Muscle layer of duodenum (tissue), 2 donors: ENCODE measurements around the gene LRP1-AS.
A peak's percentile ranks its signal among the peaks of the same experiment; 100 is the strongest.

Source experiments
- H3K27ac ChIP-seq: one replicate; pipeline ENCODE4 v1.7.0; 2013; ENCODE audit warnings: mild to moderate bottlenecking, low read length
- H3K27me3 ChIP-seq: one replicate; pipeline ENCODE4 v1.7.0; 2013; ENCODE audit warnings: low read depth, mild to moderate bottlenecking, control low read depth, low read length
- H3K36me3 ChIP-seq, 2 donors: one replicate each; pipeline ENCODE4 v1.7.0; 2013; ENCODE audit warnings: low read length in 2 of 2, control low read depth in 1 of 2, mild to moderate bottlenecking in 1 of 2; ENCODE audit not compliant: insufficient read depth in 2 of 2, control insufficient read depth in 1 of 2
- H3K4me1 ChIP-seq, 2 donors: one replicate each; pipeline ENCODE4 v1.7.0; 2013; ENCODE audit warnings: low read length in 2 of 2, mild to moderate bottlenecking in 2 of 2, control low read depth in 1 of 2, moderate library complexity in 1 of 2; ENCODE audit not compliant: insufficient read depth in 2 of 2, control insufficient read depth in 1 of 2
- H3K4me3 ChIP-seq, 2 donors: one replicate each; pipeline ENCODE4 v1.7.0; 2013; ENCODE audit warnings: low read length in 2 of 2, low read depth in 1 of 2, mild to moderate bottlenecking in 1 of 2
- H3K9me3 ChIP-seq, 2 donors: one replicate each; pipeline ENCODE4 v1.7.0; 2013; ENCODE audit warnings: low read length in 2 of 2, control low read depth in 1 of 2, mild to moderate bottlenecking in 1 of 2; ENCODE audit not compliant: control insufficient read depth in 1 of 2
- donor health status: healthy.

LRP1-AS gene

DNA sequence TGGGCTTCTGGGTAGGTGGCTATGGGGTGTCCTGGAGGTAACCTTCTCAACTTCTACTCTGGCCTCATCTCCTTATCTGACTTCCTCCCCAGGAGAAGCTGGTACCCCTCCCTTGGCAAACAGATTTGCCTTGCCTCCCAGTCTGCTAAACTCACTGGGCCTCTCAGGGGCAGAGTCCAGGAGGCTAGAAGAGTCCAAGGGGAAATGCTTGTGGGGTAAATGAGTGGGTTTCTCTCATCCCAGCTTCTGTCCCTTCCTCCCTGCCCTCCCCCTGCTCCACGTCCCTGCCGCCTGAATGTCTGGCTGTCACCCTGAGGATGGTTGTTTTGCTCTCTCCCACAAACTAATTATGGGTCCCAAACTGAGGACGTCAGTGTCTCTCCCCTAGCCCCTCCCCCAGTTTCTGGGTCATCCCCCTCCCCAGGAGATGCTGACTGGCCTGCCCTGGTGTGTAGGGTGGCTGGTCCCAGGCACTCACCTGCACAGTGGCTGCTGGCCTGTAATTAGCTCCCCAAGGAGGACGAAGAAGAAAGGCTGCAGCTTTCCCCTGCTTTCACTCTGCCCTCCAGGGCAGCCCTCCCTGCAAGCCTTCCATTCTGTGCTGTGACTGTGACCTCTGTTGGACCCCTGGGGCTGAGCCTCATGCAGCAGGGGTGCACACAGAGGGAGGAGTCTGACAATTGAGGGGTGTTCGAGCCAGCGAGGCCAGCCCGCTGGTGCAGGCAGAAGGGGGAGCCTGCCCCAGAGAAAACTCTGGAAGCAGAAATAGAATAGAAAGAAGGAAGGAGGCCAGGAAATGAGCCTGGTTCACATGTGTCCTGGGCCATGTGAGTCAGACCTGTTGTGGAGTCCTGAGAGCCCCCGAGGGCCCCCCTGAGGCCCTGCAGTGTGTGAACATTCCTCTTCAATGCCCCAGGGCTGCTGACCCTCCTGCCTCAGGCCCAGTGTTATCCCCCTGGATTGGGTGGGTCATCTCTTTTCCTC is at the start of gene LRP1-AS:
LRP1-AS (minus strand) TSS at position 659 of the 984 bp plus-strand sequence.
- Histone ChIP-seq H3K9me3 (no peaks in the 10 kb centered on the region), H3K27me3 (no peaks in the 10 kb centered on the region), H3K4me1 (peaks cover 36 to 70% of the 10 kb centered on the region in 2 donors), H3K27ac (peak within 1 kb of the TSS; percentile 91), H3K4me3 (no peak within 1 kb of the TSS), H3K36me3 (peaks cover 33 to 58% of the 10 kb centered on the region in 2 donors)

DNA sequence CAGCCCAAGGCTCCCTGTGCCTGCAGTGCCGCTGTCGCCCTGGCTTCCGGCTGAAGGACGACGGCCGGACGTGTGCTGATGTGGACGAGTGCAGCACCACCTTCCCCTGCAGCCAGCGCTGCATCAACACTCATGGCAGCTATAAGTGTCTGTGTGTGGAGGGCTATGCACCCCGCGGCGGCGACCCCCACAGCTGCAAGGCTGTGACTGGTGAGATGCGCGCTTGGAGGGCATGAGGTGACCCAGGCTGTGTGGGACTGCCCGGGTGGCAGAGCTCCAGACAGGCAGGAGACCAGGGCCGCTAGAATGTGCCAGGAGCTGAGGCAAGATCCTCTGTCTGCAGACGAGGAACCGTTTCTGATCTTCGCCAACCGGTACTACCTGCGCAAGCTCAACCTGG is 49.5 kb upstream of the LRP1-AS start:
- Histone ChIP-seq H3K27me3 (no peaks in the 10 kb centered on the region), H3K27ac (no peak overlapping the region), H3K36me3 (peaks cover 76 to 99% of the 10 kb centered on the region in 2 donors), H3K9me3 (no peaks in the 10 kb centered on the region), H3K4me3 (no peak overlapping the region), H3K4me1 (peaks cover 0 to 4% of the 10 kb centered on the region in 2 donors)

DNA sequence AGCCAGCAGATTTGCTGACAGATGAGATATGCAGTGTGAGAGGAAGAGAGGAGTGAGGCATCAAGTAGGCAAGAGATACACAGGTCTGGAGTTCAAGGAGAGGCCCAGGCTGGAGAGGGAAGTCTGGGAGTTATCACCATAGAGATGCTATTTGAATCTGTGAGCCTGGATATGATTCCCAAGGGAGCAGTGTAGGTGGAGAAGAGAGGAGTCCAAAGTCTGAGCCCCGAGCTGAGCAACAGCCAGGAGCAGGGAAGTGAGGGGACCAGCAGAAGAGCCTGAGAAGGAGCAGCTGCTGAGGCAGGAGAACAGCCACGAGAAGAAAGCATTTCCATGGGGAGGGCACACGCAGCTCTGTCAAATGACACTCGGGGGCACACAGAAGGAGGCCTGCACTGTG is 49.0 kb upstream of the LRP1-AS start:
- peaks cover 78 to 99% of the 10 kb centered on the region in 2 donors for H3K36me3 ChIP-seq
- no peaks in the 10 kb centered on the region for H3K9me3 ChIP-seq
- peaks cover 0 to 4% of the 10 kb centered on the region in 2 donors for H3K4me1 ChIP-seq
- no peak overlapping the region for H3K4me3 ChIP-seq
- no peaks in the 10 kb centered on the region for H3K27me3 ChIP-seq
- H3K27ac ChIP-seq: no peak overlapping the region

- no peak overlapping the region for H3K27ac ChIP-seq
- peaks cover 76 to 99% of the 10 kb centered on the region in 2 donors for H3K36me3 ChIP-seq
- H3K4me1 ChIP-seq: peaks cover 0 to 4% of the 10 kb centered on the region in 2 donors
- no peak overlapping the region for H3K4me3 ChIP-seq
- no peaks in the 10 kb centered on the region for H3K9me3 ChIP-seq
- no peaks in the 10 kb centered on the region for H3K27me3 ChIP-seq
These were observed 48.4 kb upstream of the LRP1-AS start for GRCh38 chr12:57195611-57196371.

- Histone ChIP-seq H3K4me1 (peaks cover 0 to 9% of the 10 kb centered on the region in 2 donors), H3K4me3 (no peak overlapping the region), H3K9me3 (no peaks in the 10 kb centered on the region), H3K27ac (no peak overlapping the region), H3K36me3 (peaks cover 75 to 100% of the 10 kb centered on the region in 2 donors), H3K27me3 (no peaks in the 10 kb centered on the region)
These were observed 47.8 kb upstream of the LRP1-AS start for GRCh38 chr12:57195186-57195585.

GRCh38 chr12:57194253-57194652 is 46.8 kb upstream of the LRP1-AS start:
- Histone ChIP-seq H3K36me3 (peaks cover 76 to 97% of the 10 kb centered on the region in 2 donors), H3K4me3 (no peak overlapping the region), H3K9me3 (no peaks in the 10 kb centered on the region), H3K27me3 (no peaks in the 10 kb centered on the region), H3K4me1 (peaks cover 0 to 14% of the 10 kb centered on the region in 2 donors), H3K27ac (no peak overlapping the region)

DNA sequence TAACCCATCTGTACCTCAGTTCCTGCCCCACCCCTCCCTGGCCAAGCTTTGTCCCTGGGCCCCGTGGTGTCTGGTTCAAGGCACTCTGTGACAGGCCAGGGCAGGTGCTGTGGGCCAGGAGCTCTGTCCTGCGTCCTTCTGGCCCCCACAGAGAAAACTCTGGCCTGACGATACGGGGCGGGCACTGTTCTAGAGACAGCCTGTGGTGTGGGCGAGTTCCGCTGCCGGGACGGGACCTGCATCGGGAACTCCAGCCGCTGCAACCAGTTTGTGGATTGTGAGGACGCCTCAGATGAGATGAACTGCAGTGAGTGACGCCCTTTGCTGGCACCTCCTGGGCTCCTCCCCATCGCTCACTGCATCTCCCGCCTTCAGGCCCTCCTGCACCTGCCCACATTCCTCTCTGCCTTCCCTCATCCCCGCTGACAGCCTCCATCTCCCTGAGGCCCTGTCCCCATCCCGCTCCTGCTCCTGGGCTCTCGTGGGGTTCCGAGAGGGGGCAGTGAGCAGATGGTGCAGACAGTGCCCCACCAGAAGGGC is 46.4 kb upstream of the LRP1-AS start:
- Histone ChIP-seq H3K27me3 (no peaks in the 10 kb centered on the region), H3K4me1 (peaks cover 0 to 14% of the 10 kb centered on the region in 2 donors), H3K9me3 (no peaks in the 10 kb centered on the region), H3K27ac (no peak overlapping the region), H3K36me3 (peaks cover 76 to 97% of the 10 kb centered on the region in 2 donors), H3K4me3 (no peak overlapping the region)

DNA sequence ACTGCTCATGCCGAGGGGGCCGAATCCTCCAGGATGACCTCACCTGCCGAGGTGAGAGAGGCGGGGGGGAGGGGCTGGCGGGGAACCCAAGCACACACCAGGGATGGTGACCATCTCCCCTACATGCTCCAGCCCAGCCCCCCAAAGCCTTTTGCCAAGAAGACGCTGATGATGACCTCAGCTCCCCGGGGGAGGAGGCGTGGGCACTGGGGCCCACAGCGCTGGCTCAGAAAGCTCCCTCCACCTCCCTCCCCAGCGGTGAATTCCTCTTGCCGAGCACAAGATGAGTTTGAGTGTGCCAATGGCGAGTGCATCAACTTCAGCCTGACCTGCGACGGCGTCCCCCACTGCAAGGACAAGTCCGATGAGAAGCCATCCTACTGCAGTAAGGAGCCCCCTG is 45.5 kb upstream of the LRP1-AS start:
- H3K9me3 ChIP-seq: no peaks in the 10 kb centered on the region
- no peaks in the 10 kb centered on the region for H3K27me3 ChIP-seq
- H3K4me1 ChIP-seq: peaks cover 0 to 14% of the 10 kb centered on the region in 2 donors
- no peak overlapping the region for H3K4me3 ChIP-seq
- peaks cover 73 to 96% of the 10 kb centered on the region in 2 donors for H3K36me3 ChIP-seq
- no peak overlapping the region for H3K27ac ChIP-seq

DNA sequence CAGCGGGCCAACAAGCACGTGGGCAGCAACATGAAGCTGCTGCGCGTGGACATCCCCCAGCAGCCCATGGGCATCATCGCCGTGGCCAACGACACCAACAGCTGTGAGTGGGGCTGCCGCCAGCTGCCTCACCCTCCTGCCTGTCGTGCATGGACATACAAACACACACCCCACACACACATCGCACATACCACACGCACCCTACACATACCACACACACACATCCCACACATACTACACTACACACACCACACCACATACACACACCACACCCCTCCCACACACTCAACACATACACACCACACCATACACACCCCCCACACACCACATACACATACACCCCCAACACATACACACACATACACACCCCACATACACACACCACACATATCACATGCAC is 44.0 kb upstream of the LRP1-AS start:
- Histone ChIP-seq H3K9me3 (no peaks in the 10 kb centered on the region), H3K27ac (no peak overlapping the region), H3K36me3 (peaks cover 74 to 96% of the 10 kb centered on the region in 2 donors)

GRCh38 chr12:57190821-57191220 is 43.4 kb upstream of the LRP1-AS start:
- no peaks in the 10 kb centered on the region for H3K9me3 ChIP-seq
- H3K27me3 ChIP-seq: no peaks in the 10 kb centered on the region
- H3K4me1 ChIP-seq: peaks cover 0 to 10% of the 10 kb centered on the region in 2 donors
- no peak overlapping the region for H3K27ac ChIP-seq
- peaks cover 74 to 96% of the 10 kb centered on the region in 2 donors for H3K36me3 ChIP-seq
- no peak overlapping the region for H3K4me3 ChIP-seq

More for the DNA sequence above, 44.0 kb upstream of the LRP1-AS start:
- no peaks in the 10 kb centered on the region for H3K27me3 ChIP-seq
- H3K4me1 ChIP-seq: peaks cover 0 to 14% of the 10 kb centered on the region in 2 donors
- no peak overlapping the region for H3K4me3 ChIP-seq

DNA sequence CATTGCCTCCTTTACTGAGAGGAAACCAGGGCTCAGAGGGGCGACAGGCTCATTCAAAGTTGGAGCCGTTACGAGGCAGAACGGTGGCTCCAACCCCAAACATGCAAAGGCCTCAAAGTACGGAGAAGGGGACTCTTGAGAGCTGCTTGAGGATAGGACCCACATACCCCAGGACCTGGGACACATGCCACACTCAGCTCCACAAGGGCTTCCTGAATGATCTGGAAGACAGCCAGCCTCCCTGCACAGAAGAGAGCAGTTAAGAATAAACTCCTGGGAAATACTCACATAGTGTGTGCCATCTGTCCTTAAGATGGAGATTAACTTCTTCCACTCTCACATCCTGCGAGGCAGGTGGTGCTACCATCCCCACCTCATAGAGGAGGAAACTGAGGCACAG is 42.6 kb upstream of the LRP1-AS start:
- peaks cover 71 to 96% of the 10 kb centered on the region in 2 donors for H3K36me3 ChIP-seq
- no peaks in the 10 kb centered on the region for H3K27me3 ChIP-seq
- H3K9me3 ChIP-seq: no peaks in the 10 kb centered on the region
- no peak overlapping the region for H3K27ac ChIP-seq
- H3K4me3 ChIP-seq: no peak overlapping the region
- H3K4me1 ChIP-seq: peaks cover 0 to 10% of the 10 kb centered on the region in 2 donors
